ENCODE results near the gene RS1.

Gene RS1

DNA sequence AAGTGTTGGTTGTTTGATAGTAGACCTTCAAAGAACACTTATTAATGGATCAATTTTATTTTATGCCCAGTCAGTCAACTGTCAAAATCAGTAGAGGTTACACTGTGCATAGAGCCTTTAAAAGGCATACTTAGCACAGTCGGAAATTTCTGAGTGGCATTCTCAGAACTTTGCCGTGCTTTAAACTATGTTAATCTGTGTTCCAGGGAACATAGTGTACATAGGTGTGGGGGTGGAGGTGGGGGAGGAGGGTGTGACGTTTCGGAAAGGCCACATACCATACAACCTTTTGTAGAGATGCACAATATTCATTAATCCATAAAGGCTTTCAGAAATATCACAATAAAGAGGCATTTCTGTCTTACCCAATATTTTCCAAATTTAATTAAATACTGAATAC, 75.8 kb downstream of the RS1 start:
- DNase-seq = no peak

- no peak for DNase-seq
Measured at GRCh38 chrX:18594079-18594478, 77.8 kb downstream of the RS1 start.

DNA sequence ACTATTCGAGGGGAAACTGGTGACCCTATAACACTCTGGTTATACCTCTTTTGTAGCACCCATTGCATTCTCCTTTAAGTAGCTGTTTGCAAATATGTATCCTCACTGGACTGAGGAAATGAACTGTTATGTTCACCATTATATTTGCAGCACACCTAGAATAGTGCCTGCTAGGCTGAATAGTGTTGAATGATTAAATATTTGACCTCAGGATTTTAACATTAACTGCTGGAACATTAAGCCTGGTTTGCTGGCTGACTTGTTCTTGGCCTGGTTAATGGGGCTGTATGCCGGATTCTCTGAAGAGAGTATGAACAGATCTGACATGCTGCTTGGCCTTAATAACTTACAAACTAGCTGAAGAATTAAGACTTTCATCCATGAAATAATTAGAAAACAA, 80.1 kb downstream of the RS1 start:
- no peak for DNase-seq

Data from activated CD4-positive, alpha-beta T cell treated with anti-CD3 and anti-CD28 coated beads, Interleukin-2, Interleukin-6, amounts not matched to agents 100 ng/mL and 50 ng/mL, durations not matched to agents 16 hours and 8 hours (primary cell).